Tibial nerve (tissue), 4 donors: ENCODE data around the gene FGGY. TPM values are rescaled to one million over a fixed set of nuclear protein-coding genes. Genes with fewer than 3 reads are reported as not detected.

Source experiments
- DNase-seq, 2 donors: peaks; one replicate each; pipeline ENCODE4 v3.0.0-alpha.2; 2019; ENCODE audit warnings: low spot score in 2 of 2
- H3K27ac ChIP-seq, 4 donors: fragments of 200-600 bp; sonication (generic) in 3 of 4; one replicate each; pipeline ENCODE4 v1.5.1; 2017 to 2019; ENCODE audit warnings: mild to moderate bottlenecking in 1 of 4
- H3K27me3 ChIP-seq, 2 donors: fragments of 200-600 bp; sonication (generic) in 1 of 2; one replicate each; pipeline versions ENCODE4 v1.5.1 to v1.6.0; 2017 to 2019
- H3K36me3 ChIP-seq, 3 donors: fragments of 200-600 bp; sonication (generic); one replicate each; pipeline ENCODE4 v1.5.1; 2018 to 2019
- H3K4me1 ChIP-seq, 4 donors: fragments of 200-600 bp; sonication (generic) in 3 of 4; one replicate each; pipeline ENCODE4 v1.5.1; 2017 to 2019
- H3K4me3 ChIP-seq, 4 donors: fragments of 200-600 bp; sonication (generic) in 3 of 4; one replicate each; pipeline ENCODE4 v1.5.1; 2017 to 2019; ENCODE audit warnings: mild to moderate bottlenecking in 1 of 4, moderate library complexity in 1 of 4
- H3K9me3 ChIP-seq, 4 donors: fragments of 200-600 bp; sonication (generic) in 3 of 4; one replicate each; pipeline ENCODE4 v1.5.1; 2017 to 2019
- CTCF ChIP-seq, 5 experiments: fragments of 200-600 bp in 3 of 5; fragments of 450-650 bp in 2 of 5; sonication (generic) in 3 of 5; IDR thresholded peaks; one replicate each; pipeline ENCODE4 v1.5.1; 2016 to 2019; ENCODE audit warnings: antibody characterized with exemption in 5 of 5, mild to moderate bottlenecking in 3 of 5, moderate library complexity in 2 of 5
- EP300 ChIP-seq, 2 donors: sonication (generic); formaldehyde crosslinking; IDR thresholded peaks; one replicate each; pipeline ENCODE4 v1.6.1; 2017; ENCODE audit warnings: antibody characterized with exemption in 2 of 2, mild to moderate bottlenecking in 1 of 2
- POLR2A ChIP-seq, 2 donors: fragments of 450-650 bp; IDR thresholded peaks; one replicate each; pipeline ENCODE4 v1.6.1; 2017; ENCODE audit warnings: antibody characterized with exemption in 2 of 2, mild to moderate bottlenecking in 2 of 2, moderate library complexity in 2 of 2
- WGBS, 2 donors: methylation state at CpG; one replicate each; pipeline ENCODE4 v1.1.5; 2018; 5-methylcytosine and 5-hydroxymethylcytosine counted together
- total RNA-seq, 4 donors: library from RNA; depleted of rRNA; stranded (reverse); fragments of >200 nt; gene quantifications; one replicate each; pipeline ENCODE4 v1.1.0, GENCODE V29; 2016

FGGY gene
- total RNA-seq, 4 donors from 2014 or later, result 27.0 to 40.6 (median 32.9) TPM

DNA sequence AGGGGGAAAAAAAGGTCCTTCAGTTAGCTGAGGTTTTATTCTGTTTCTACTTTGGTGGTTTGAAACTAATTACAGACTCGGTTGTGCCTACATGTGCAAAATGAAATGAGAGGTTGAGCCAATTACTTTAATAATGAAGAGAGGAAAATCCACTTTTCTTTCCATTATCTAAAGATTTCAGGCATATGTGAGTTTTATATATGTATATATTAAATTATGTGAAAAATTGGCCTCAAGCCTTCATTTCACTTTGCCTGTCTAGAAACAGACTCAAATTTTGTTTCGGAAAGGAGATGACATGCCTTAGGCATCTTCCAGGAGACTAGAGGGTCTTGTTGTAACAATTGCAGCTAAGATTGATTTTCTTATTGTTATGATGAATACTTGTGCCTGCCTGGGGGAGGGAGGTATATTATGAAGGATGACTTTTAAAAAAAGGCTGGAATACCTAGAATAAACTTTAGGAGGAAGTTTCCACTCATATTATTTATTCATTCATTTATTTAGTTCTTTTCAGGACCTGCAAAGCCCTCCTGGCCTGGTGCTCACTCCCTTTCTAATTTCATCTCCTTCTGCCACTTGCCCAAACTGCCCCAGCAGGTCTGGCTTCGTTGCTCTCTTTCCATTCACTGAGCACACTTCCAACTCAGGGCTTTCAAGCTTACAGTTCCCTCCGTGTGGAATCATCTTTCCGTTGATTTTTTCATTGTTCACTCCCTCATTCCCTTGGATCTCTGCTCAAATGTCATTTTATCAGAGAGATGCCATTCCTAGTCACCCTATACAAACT lies 423.6 kb downstream of the FGGY start:
- H3K9me3 ChIP-seq, result peaks cover 0 to 4% (median 0%) of the 10 kb centered on the region in 4 donors
- WGBS, 2 donors, result 62 to 65% methylated on average over 5 of the region's 5 CpGs
- no peak for TF ChIP-seq POLR2A (IDR thresholded peaks at IDR 0.05)
- H3K36me3 ChIP-seq, result no peaks in the 10 kb centered on the region
- no peak overlapping the region for H3K4me3 ChIP-seq
- DNase-seq, result no peak
- peaks cover 0 to 18% (median 0%) of the 10 kb centered on the region in 4 donors for H3K4me1 ChIP-seq
- H3K27ac ChIP-seq, result no peak overlapping the region
- no peaks in the 10 kb centered on the region for H3K27me3 ChIP-seq

- peak overlapping the region in 3 of 4 donors; percentile 65 to 89 (median 85) for H3K27ac ChIP-seq
- DNase-seq, result no peak
- peaks cover 0 to 45% (median 38%) of the 10 kb centered on the region in 4 donors for H3K4me1 ChIP-seq
- no peak overlapping the region for H3K4me3 ChIP-seq
- H3K36me3 ChIP-seq, result no peaks in the 10 kb centered on the region
- 89 to 95% methylated on average over 1 of the region's 1 CpG for WGBS, 2 donors
- no peaks in the 10 kb centered on the region for H3K27me3 ChIP-seq
- TF ChIP-seq CTCF (IDR thresholded peaks at IDR 0.05) (no peak), EP300 (IDR thresholded peaks at IDR 0.05) (no peak), POLR2A (IDR thresholded peaks at IDR 0.05) (no peak)
- H3K9me3 ChIP-seq, result no peaks in the 10 kb centered on the region
These were observed 433.4 kb downstream of the FGGY start for GRCh38 chr1:59730302-59730701.

- Histone ChIP-seq H3K27ac (peak overlapping the region; percentile 22 to 89 (median 75)), H3K4me1 (peaks cover 0 to 45% (median 38%) of the 10 kb centered on the region in 4 donors), H3K4me3 (no peak overlapping the region), H3K36me3 (no peaks in the 10 kb centered on the region), H3K9me3 (no peaks in the 10 kb centered on the region), H3K27me3 (no peaks in the 10 kb centered on the region)
- no peak for TF ChIP-seq CTCF (IDR thresholded peaks at IDR 0.05)
- peak in 1 of 2 donors; percentile 80 for TF ChIP-seq EP300 (IDR thresholded peaks at IDR 0.05)
- no peak for TF ChIP-seq POLR2A (IDR thresholded peaks at IDR 0.05)
- DNase-seq, result peak; percentile 75 to 87
- 17 to 23% methylated on average over 12 of the region's 12 CpGs for WGBS, 2 donors
These were observed 434.0 kb downstream of the FGGY start for GRCh38 chr1:59730759-59731478.

- H3K36me3 ChIP-seq, result no peaks in the 10 kb centered on the region
- H3K4me3 ChIP-seq, result no peak overlapping the region
- no peak for TF ChIP-seq CTCF (IDR thresholded peaks at IDR 0.05)
- TF ChIP-seq EP300 (IDR thresholded peaks at IDR 0.05), result no peak
- TF ChIP-seq POLR2A (IDR thresholded peaks at IDR 0.05), result no peak
- H3K27me3 ChIP-seq, result no peaks in the 10 kb centered on the region
- WGBS, 2 donors, result 79 to 80% methylated on average over 1 of the region's 1 CpG
- no peak for DNase-seq
- peaks cover 0 to 45% (median 38%) of the 10 kb centered on the region in 4 donors for H3K4me1 ChIP-seq
- H3K9me3 ChIP-seq, result no peaks in the 10 kb centered on the region
- H3K27ac ChIP-seq, result peak overlapping the region; percentile 22 to 89 (median 75)
These were observed 434.7 kb downstream of the FGGY start for GRCh38 chr1:59731591-59731990.

DNA sequence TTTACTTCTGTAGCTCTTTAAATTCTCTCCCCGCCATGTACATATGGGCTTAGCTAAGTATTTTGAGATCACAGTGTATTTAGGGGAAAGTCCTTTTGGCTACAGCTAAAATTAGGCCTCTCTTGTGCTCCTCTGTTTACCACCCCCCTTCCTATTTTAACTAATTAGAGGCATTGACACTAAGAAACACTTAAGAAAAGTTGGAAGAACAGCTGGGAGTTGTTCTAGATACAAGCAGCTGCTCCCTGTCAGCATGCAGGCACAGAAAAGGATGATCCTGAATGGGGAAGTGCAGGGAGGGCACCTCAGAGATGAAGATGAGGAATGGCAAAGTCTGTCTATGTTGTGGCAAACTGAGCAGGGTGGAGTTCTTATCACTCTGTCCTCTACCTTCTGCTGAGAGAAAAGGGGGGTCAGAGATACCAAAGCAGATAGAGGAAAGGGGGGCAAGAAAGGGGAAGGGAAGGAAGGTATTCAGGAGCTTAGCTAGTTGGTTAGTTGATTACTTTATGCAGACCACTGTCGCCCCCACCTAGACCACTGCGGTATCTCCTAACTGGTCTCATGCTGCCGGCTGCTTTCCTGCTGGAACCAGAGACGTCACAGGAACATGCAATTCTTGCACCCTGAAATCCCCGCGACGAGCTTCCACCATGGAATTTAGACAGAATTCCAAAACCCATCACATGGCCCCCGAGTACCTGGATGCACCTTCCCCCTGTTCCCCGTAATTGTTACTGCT lies 435.5 kb downstream of the FGGY start:
- WGBS, 2 donors, result 86 to 90% methylated on average over 9 to 10 of the region's 10 CpGs
- H3K27ac ChIP-seq, result peak overlapping the region; percentile 22 to 89 (median 75)
- H3K4me3 ChIP-seq, result no peak overlapping the region
- H3K9me3 ChIP-seq, result no peaks in the 10 kb centered on the region
- H3K27me3 ChIP-seq, result no peaks in the 10 kb centered on the region
- H3K4me1 ChIP-seq, result peaks cover 0 to 45% (median 38%) of the 10 kb centered on the region in 4 donors
- TF ChIP-seq CTCF (IDR thresholded peaks at IDR 0.05) (no peak), POLR2A (IDR thresholded peaks at IDR 0.05) (no peak), EP300 (IDR thresholded peaks at IDR 0.05) (no peak)
- no peaks in the 10 kb centered on the region for H3K36me3 ChIP-seq
- no peak for DNase-seq
